Hepatocyte (in vitro differentiated cells): Measurements from ENCODE around the gene FUBP3. TPM values are rescaled to one million over a fixed set of nuclear protein-coding genes. Genes with fewer than 3 reads are reported as not detected.

ENCODE experiments used
- DNase-seq: peaks from one replicate; pipeline ENCODE4 v3.0.0-alpha.2; 2016; ENCODE audit warnings: low spot score
- H2AFZ ChIP-seq: fragments of 200-600 bp; sonication (generic); 2 replicates; pipeline ENCODE4 v1.6.0; 2016; ENCODE audit warnings: antibody characterized with exemption, mild to moderate bottlenecking
- H3K27ac ChIP-seq: fragments of 200-600 bp; sonication (generic); 2 replicates; pipeline ENCODE4 v1.5.1; 2016; ENCODE audit warnings: mild to moderate bottlenecking
- H3K27me3 ChIP-seq: fragments of 200-600 bp; sonication (generic); 2 replicates; pipeline ENCODE4 v1.6.1; 2016
- H3K36me3 ChIP-seq: fragments of 200-600 bp; sonication (generic); replicated peaks from 2 replicates; pipeline ENCODE4 v1.5.1; 2016; ENCODE audit warnings: low read depth; ENCODE audit not compliant: insufficient read depth
- H3K4me1 ChIP-seq: fragments of 200-600 bp; sonication (generic); 2 replicates; pipeline ENCODE4 v1.5.1; 2016; ENCODE audit warnings: mild to moderate bottlenecking, moderate library complexity; ENCODE audit not compliant: insufficient read depth
- H3K4me2 ChIP-seq: fragments of 200-600 bp; sonication (generic); 2 replicates; pipeline ENCODE4 v1.6.0; 2016
- H3K4me3 ChIP-seq: fragments of 200-600 bp; sonication (generic); 2 replicates; pipeline ENCODE4 v1.5.1; 2016; ENCODE audit warnings: mild to moderate bottlenecking
- H3K79me2 ChIP-seq: fragments of 200-600 bp; sonication (generic); 2 replicates; pipeline ENCODE4 v1.6.0; 2017; ENCODE audit warnings: mild to moderate bottlenecking
- H3K9me2 ChIP-seq: fragments of 200-600 bp; sonication (generic); replicated peaks from 2 replicates; pipeline ENCODE4 v1.6.0; 2017; ENCODE audit warnings: mild to moderate bottlenecking; ENCODE audit not compliant: insufficient read depth
- H3K9me3 ChIP-seq: fragments of 200-600 bp; sonication (generic); 2 replicates; pipeline ENCODE4 v1.5.1; 2016; ENCODE audit warnings: low read depth, mild to moderate bottlenecking
- H4K20me1 ChIP-seq: fragments of 200-600 bp; sonication (generic); 2 replicates; pipeline ENCODE4 v1.6.0; 2016; ENCODE audit warnings: mild to moderate bottlenecking; ENCODE audit not compliant: insufficient read depth, poor library complexity, severe bottlenecking
- CTCF ChIP-seq: fragments of 200-600 bp; sonication (generic); IDR thresholded peaks from 2 replicates; pipeline ENCODE4 v1.5.1; 2016; ENCODE audit warnings: antibody characterized with exemption, mild to moderate bottlenecking; ENCODE audit not compliant: poor library complexity
- EZH2 ChIP-seq: fragments of 200-600 bp; sonication (generic); IDR thresholded peaks from 2 replicates; pipeline ENCODE4 v1.6.1; 2016; ENCODE audit warnings: antibody characterized with exemption, mild to moderate bottlenecking, borderline replicate concordance
- EZH2phosphoT487 ChIP-seq: fragments of 200-600 bp; sonication (generic); IDR thresholded peaks from one replicate; pipeline ENCODE4 v1.6.1; 2018; ENCODE audit warnings: antibody characterized with exemption, mild to moderate bottlenecking, low read depth, moderate library complexity; ENCODE audit not compliant: unreplicated experiment, severe bottlenecking
- WGBS: methylation state at CpG from one replicate; pipeline ENCODE4 v1.1.6; 2016; ENCODE audit warnings: low lambda C conversion rate; ENCODE audit errors: missing lambda C conversion rate; 5-methylcytosine and 5-hydroxymethylcytosine counted together
- polyA plus RNA-seq: library from polyadenylated mRNA; unstranded; fragments of >200 nt; fragmentation: Nextera tagmentation; extraction: Ambion mirVana; gene quantifications from 2 replicates; pipeline ENCODE4 v1.2.1, GENCODE V29; 2016
- total RNA-seq: library from RNA; depleted of rRNA; stranded (reverse); fragments of >200 nt; gene quantifications from 2 replicates; pipeline ENCODE4 v1.2.3, GENCODE V29; 2014

The FUBP3 gene
- total and polyA plus RNA-seq, 2 experiments from 2014 or later: 55.1 to 56.1 TPM

DNA sequence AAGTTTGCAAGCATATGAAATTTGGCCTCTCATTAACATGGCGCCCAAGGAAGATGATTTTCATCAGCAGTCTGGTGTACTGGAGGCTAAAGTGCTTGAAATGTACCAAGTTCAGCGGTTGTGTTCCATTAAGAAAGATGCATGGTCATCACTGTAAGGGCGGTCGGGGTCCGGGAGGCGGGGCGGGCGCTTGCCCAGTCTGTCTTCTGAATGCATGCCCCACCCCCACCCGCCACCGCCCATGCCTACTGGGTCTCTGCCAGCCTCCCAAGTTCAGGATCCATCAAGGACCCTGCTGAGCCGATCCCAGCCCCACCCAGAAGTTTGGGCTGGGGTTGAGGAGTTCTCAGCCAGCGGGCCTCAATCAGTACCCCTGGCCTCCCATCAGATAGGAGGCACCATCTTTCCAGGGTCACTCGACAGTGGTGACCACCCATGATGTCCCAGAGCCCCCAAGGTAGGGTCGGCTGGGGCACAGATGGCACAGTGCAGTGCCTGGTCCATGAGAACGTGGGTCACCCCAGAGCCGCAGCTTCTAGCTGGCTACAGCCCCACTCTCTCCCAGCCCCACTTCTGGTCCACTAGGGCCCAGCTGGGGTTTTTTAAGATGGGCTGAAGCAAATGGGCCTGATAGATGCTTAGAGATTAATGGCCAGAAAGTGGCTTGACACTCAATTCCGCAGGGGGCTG is 60.6 kb downstream of the FUBP3 start:
- no peaks in the 10 kb centered on the region for H3K9me2 ChIP-seq
- H4K20me1 ChIP-seq: no peaks in the 10 kb centered on the region
- DNase-seq: no peak
- 96% methylated on average over 17 of the region's 17 CpGs for WGBS
- no peaks in the 10 kb centered on the region for H3K79me2 ChIP-seq
- H3K4me3 ChIP-seq: no peak overlapping the region
- H3K4me1 ChIP-seq: no peaks in the 10 kb centered on the region
- no peaks in the 10 kb centered on the region for H3K36me3 ChIP-seq
- H3K27ac ChIP-seq: no peak overlapping the region
- H3K4me2 ChIP-seq: no peak overlapping the region
- no peaks in the 10 kb centered on the region for H3K27me3 ChIP-seq
- TF ChIP-seq EZH2phosphoT487 (no peak), CTCF (no peak), EZH2 (no peak)
- H2AFZ ChIP-seq: no peak overlapping the region
- no peaks in the 10 kb centered on the region for H3K9me3 ChIP-seq

DNA sequence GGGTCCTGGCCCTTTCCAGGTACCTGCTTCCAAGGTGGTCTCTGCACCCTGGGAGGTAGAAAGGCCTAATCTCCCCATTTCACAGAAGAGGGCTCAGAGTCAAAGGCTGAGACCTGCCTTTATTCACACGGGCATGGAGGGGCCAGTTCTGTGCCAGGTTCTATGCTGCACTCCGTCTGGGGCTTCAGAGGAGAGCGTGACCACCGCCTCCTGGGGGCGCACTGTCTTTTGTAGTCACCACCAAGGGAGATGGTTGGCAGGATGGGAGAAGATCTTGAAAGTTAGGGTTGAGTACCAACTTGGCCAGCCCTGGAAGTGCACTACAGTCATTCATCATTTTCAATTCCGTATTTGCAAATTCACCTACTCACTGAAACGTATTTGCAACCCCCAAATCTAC is 61.3 kb downstream of the FUBP3 start:
- no peaks in the 10 kb centered on the region for H3K36me3 ChIP-seq
- TF ChIP-seq EZH2 (no peak), CTCF (no peak), EZH2phosphoT487 (no peak)
- H3K27ac ChIP-seq: no peak overlapping the region
- 78% methylated on average over 7 of the region's 7 CpGs for WGBS
- H4K20me1 ChIP-seq: no peaks in the 10 kb centered on the region
- H3K4me2 ChIP-seq: no peak overlapping the region
- H3K4me1 ChIP-seq: no peaks in the 10 kb centered on the region
- no peak overlapping the region for H3K4me3 ChIP-seq
- no peaks in the 10 kb centered on the region for H3K9me3 ChIP-seq
- no peaks in the 10 kb centered on the region for H3K79me2 ChIP-seq
- no peak for DNase-seq
- no peak overlapping the region for H2AFZ ChIP-seq
- H3K9me2 ChIP-seq: no peaks in the 10 kb centered on the region
- H3K27me3 ChIP-seq: no peaks in the 10 kb centered on the region

- DNase-seq: no peak
- Histone ChIP-seq H3K4me1 (no peaks in the 10 kb centered on the region), H3K9me2 (no peaks in the 10 kb centered on the region), H3K36me3 (no peaks in the 10 kb centered on the region), H3K27ac (no peak overlapping the region), H2AFZ (no peak overlapping the region), H3K4me2 (no peak overlapping the region), H3K79me2 (no peaks in the 10 kb centered on the region), H3K9me3 (no peaks in the 10 kb centered on the region), H3K27me3 (no peaks in the 10 kb centered on the region), H4K20me1 (no peaks in the 10 kb centered on the region), H3K4me3 (no peak overlapping the region)
- 78% methylated on average over 8 of the region's 8 CpGs for WGBS
- no peak for TF ChIP-seq EZH2phosphoT487
- TF ChIP-seq EZH2: no peak
- TF ChIP-seq CTCF: no peak
Observed at GRCh38 chr9:130642926-130643325, 63.5 kb downstream of the FUBP3 start.
